Measurements from ENCODE around the gene RAB27A. TPM values are rescaled to one million over a fixed set of nuclear protein-coding genes. Genes with fewer than 3 reads are reported as not detected.

The RAB27A gene
- total and polyA plus RNA-seq, 9 donors: 5.1 to 11.8 (median 7.1) TPM

- Histone ChIP-seq H3K27me3 (ENCODE audit: control insufficient read depth, insufficient read depth, low read length) (no peaks in the 10 kb centered on the region), H3K9me3 (replicated peaks; ENCODE audit: control insufficient read depth, low read depth, low read length) (no peaks in the 10 kb centered on the region), H3K27ac (ENCODE audit: low read length) (no peak overlapping the region), H3K36me3 (ENCODE audit: control insufficient read depth, insufficient read depth, low read length) (no peaks in the 10 kb centered on the region), H3K4me1 (ENCODE audit: control insufficient read depth, insufficient read depth, low read length) (no peaks in the 10 kb centered on the region), H3K4me3 (ENCODE audit: low read length) (no peak overlapping the region)
- WGBS (ENCODE audit: insufficient coverage): 60% methylated on average over 5 of the region's 10 CpGs
- DNase-seq: peak; percentile 22
Observed at GRCh38 chr15:55267401-55268175, 22.0 kb downstream of the RAB27A start.

GRCh38 chr15:55266547-55266946 is 23.1 kb downstream of the RAB27A start:
- WGBS (ENCODE audit: insufficient coverage): 100% methylated on average over 1 of the region's 2 CpGs
- no peak for DNase-seq
- H3K9me3 ChIP-seq (replicated peaks; ENCODE audit: control insufficient read depth, low read depth, low read length): no peaks in the 10 kb centered on the region
- H3K4me1 ChIP-seq (ENCODE audit: control insufficient read depth, insufficient read depth, low read length): no peaks in the 10 kb centered on the region
- no peak overlapping the region for H3K27ac ChIP-seq (ENCODE audit: low read length)
- H3K4me3 ChIP-seq (ENCODE audit: low read length): no peak overlapping the region
- no peaks in the 10 kb centered on the region for H3K27me3 ChIP-seq (ENCODE audit: control insufficient read depth, insufficient read depth, low read length)
- H3K36me3 ChIP-seq (ENCODE audit: control insufficient read depth, insufficient read depth, low read length): no peaks in the 10 kb centered on the region

- no peaks in the 10 kb centered on the region for H3K36me3 ChIP-seq (ENCODE audit: control insufficient read depth, insufficient read depth, low read length)
- H3K27ac ChIP-seq (ENCODE audit: low read length): no peak overlapping the region
- H3K4me3 ChIP-seq (ENCODE audit: low read length): no peak overlapping the region
- no peaks in the 10 kb centered on the region for H3K9me3 ChIP-seq (replicated peaks; ENCODE audit: control insufficient read depth, low read depth, low read length)
- H3K27me3 ChIP-seq (ENCODE audit: control insufficient read depth, insufficient read depth, low read length): no peaks in the 10 kb centered on the region
- whole genome bisulfite sequencing (ENCODE audit: insufficient coverage): 80% methylated on average over 1 of the region's 3 CpGs
- no peaks in the 10 kb centered on the region for H3K4me1 ChIP-seq (ENCODE audit: control insufficient read depth, insufficient read depth, low read length)
- no peak for DNase-seq
Observed at GRCh38 chr15:55260562-55261131, 29.0 kb downstream of the RAB27A start.

GRCh38 chr15:55257938-55258337 is 31.7 kb downstream of the RAB27A start:
- Histone ChIP-seq H3K4me3 (ENCODE audit: low read length) (no peak overlapping the region), H3K9me3 (replicated peaks; ENCODE audit: control insufficient read depth, low read depth, low read length) (no peaks in the 10 kb centered on the region), H3K27me3 (ENCODE audit: control insufficient read depth, insufficient read depth, low read length) (no peaks in the 10 kb centered on the region), H3K4me1 (ENCODE audit: control insufficient read depth, insufficient read depth, low read length) (no peaks in the 10 kb centered on the region), H3K36me3 (ENCODE audit: control insufficient read depth, insufficient read depth, low read length) (no peaks in the 10 kb centered on the region), H3K27ac (ENCODE audit: low read length) (no peak overlapping the region)
- no peak for DNase-seq
- 86% methylated on average over 5 of the region's 5 CpGs for WGBS (ENCODE audit: insufficient coverage)

- DNase-seq: no peak
- no peaks in the 10 kb centered on the region for H3K27me3 ChIP-seq (ENCODE audit: control insufficient read depth, insufficient read depth, low read length)
- no peak overlapping the region for H3K27ac ChIP-seq (ENCODE audit: low read length)
- H3K9me3 ChIP-seq (replicated peaks; ENCODE audit: control insufficient read depth, low read depth, low read length): no peaks in the 10 kb centered on the region
- no peak overlapping the region for H3K4me3 ChIP-seq (ENCODE audit: low read length)
- WGBS (ENCODE audit: insufficient coverage): no CpG with 5 or more reads among the region's 1 CpG
- no peaks in the 10 kb centered on the region for H3K36me3 ChIP-seq (ENCODE audit: control insufficient read depth, insufficient read depth, low read length)
- no peaks in the 10 kb centered on the region for H3K4me1 ChIP-seq (ENCODE audit: control insufficient read depth, insufficient read depth, low read length)
Observed at GRCh38 chr15:55257012-55257670, 32.5 kb downstream of the RAB27A start.

- Histone ChIP-seq H3K27ac (ENCODE audit: low read length) (no peak overlapping the region), H3K4me1 (ENCODE audit: control insufficient read depth, insufficient read depth, low read length) (no peaks in the 10 kb centered on the region), H3K27me3 (ENCODE audit: control insufficient read depth, insufficient read depth, low read length) (no peaks in the 10 kb centered on the region), H3K9me3 (replicated peaks; ENCODE audit: control insufficient read depth, low read depth, low read length) (no peaks in the 10 kb centered on the region), H3K36me3 (ENCODE audit: control insufficient read depth, insufficient read depth, low read length) (no peaks in the 10 kb centered on the region), H3K4me3 (ENCODE audit: low read length) (no peak overlapping the region)
- 86% methylated on average over 2 of the region's 4 CpGs for WGBS (ENCODE audit: insufficient coverage)
- no peak for DNase-seq
Observed at GRCh38 chr15:55256281-55257011, 33.2 kb downstream of the RAB27A start.

- Histone ChIP-seq H3K27ac (ENCODE audit: low read length) (no peak overlapping the region), H3K36me3 (ENCODE audit: control insufficient read depth, insufficient read depth, low read length) (no peaks in the 10 kb centered on the region), H3K27me3 (ENCODE audit: control insufficient read depth, insufficient read depth, low read length) (no peaks in the 10 kb centered on the region), H3K4me3 (ENCODE audit: low read length) (no peak overlapping the region), H3K4me1 (ENCODE audit: control insufficient read depth, insufficient read depth, low read length) (no peaks in the 10 kb centered on the region), H3K9me3 (replicated peaks; ENCODE audit: control insufficient read depth, low read depth, low read length) (no peaks in the 10 kb centered on the region)
- no CpG with 5 or more reads among the region's 5 CpGs for WGBS (ENCODE audit: insufficient coverage)
- no peak for DNase-seq
Observed at GRCh38 chr15:55255714-55256113, 33.9 kb downstream of the RAB27A start.

- no peaks in the 10 kb centered on the region for H3K4me1 ChIP-seq (ENCODE audit: control insufficient read depth, insufficient read depth, low read length)
- H3K4me3 ChIP-seq (ENCODE audit: low read length): no peak overlapping the region
- no peak overlapping the region for H3K27ac ChIP-seq (ENCODE audit: low read length)
Observed at GRCh38 chr15:55254916-55255679, 34.5 kb downstream of the RAB27A start.

GRCh38 chr15:55253580-55253979 is 36.0 kb downstream of the RAB27A start:
- Histone ChIP-seq H3K27me3 (ENCODE audit: control insufficient read depth, insufficient read depth, low read length) (no peaks in the 10 kb centered on the region), H3K9me3 (replicated peaks; ENCODE audit: control insufficient read depth, low read depth, low read length) (no peaks in the 10 kb centered on the region), H3K27ac (ENCODE audit: low read length) (no peak overlapping the region), H3K36me3 (ENCODE audit: control insufficient read depth, insufficient read depth, low read length) (no peaks in the 10 kb centered on the region), H3K4me1 (ENCODE audit: control insufficient read depth, insufficient read depth, low read length) (no peaks in the 10 kb centered on the region), H3K4me3 (ENCODE audit: low read length) (no peak overlapping the region)
- no CpG with 5 or more reads among the region's 3 CpGs for WGBS (ENCODE audit: insufficient coverage)
- no peak for DNase-seq

More at GRCh38 chr15:55254916-55255679, 34.5 kb downstream of the RAB27A start:
- 80% methylated on average over 1 of the region's 4 CpGs for WGBS (ENCODE audit: insufficient coverage)
- Histone ChIP-seq H3K27me3 (ENCODE audit: control insufficient read depth, insufficient read depth, low read length) (no peaks in the 10 kb centered on the region), H3K36me3 (ENCODE audit: control insufficient read depth, insufficient read depth, low read length) (no peaks in the 10 kb centered on the region), H3K9me3 (replicated peaks; ENCODE audit: control insufficient read depth, low read depth, low read length) (no peaks in the 10 kb centered on the region)
- no peak for DNase-seq

Measured in muscle of leg (tissue), 11 donors.